ENCODE results near the gene TGM2. TPM values are rescaled to one million over a fixed set of nuclear protein-coding genes. Genes with fewer than 3 reads are reported as not detected.

The TGM2 gene
- total and polyA plus RNA-seq, 9 of the 15 experiments (the other 6 are each of a cell fraction or from before 2014, with no cell fraction given): 5.5 to 78.5 (median 37.6) TPM

DNA sequence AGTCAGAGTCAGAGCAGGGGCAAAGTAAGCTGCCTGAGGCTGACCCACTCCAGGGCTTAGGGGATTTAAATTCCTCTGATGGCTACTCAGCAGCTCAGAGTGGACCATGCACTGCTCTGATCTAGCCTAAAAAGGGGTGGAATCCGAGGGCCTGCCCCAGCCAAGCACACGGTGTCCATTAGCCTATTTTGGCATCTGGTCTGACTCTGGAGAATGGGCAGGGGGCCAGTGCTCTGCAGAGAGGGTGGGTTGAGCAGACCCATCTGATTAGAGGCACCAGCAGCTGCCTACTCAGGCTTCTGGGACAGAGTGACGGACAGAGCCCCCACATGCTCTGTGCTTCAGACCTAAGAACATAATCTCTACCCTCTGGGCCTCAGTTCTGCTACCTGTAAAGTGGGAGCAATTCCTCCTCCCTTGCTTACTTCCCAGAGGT lies 25.9 kb upstream of the TGM2 start:
- DNase-seq (ENCODE audit: extremely low read depth in 1 of 4, low spot score in 3 of 4) (no peak), ATAC-seq (no peak), FAIRE-seq (no peak)
- intact Hi-C loops (cut with micrococcal nuclease): no loop called here
- no peak overlapping the region for H3K9ac ChIP-seq (ENCODE audit: insufficient read depth in 1 of 2, low read depth in 2 of 2, low read length in 2 of 2)
- no peak for TF ChIP-seq POLR2G (IDR thresholded peaks at IDR 0.05; ENCODE audit: low read depth, low read length)
- TF ChIP-seq NFYB (IDR thresholded peaks at IDR 0.05; ENCODE audit: extremely low read depth, insufficient read length): no peak
- no peak for TF ChIP-seq HBP1 (CRISPR knock-in tag; IDR thresholded peaks at IDR 0.05)
- TF ChIP-seq STAT5B (CRISPR knock-in tag; IDR thresholded peaks at IDR 0.05): no peak
- no peak for TF ChIP-seq ZBTB1 (CRISPR knock-in tag; IDR thresholded peaks at IDR 0.05; ENCODE audit: borderline replicate concordance, low read depth)
- no peak for TF ChIP-seq OTX1 (CRISPR knock-in tag; IDR thresholded peaks at IDR 0.05)
- TF ChIP-seq CHD1 (IDR thresholded peaks at IDR 0.05; ENCODE audit: low read length): no peak
- 0 out of 4 replicates have a peak, but pooled peaks of 1 of the 2 experiments have one; percentile 26 for TF ChIP-seq KDM1A (IDR thresholded peaks at IDR 0.05)
- TF ChIP-seq BCOR (IDR thresholded peaks at IDR 0.05): peak; percentile 62; the same call in 1 of the 2 replicates
- no peak for TF ChIP-seq ILK (tag; IDR thresholded peaks at IDR 0.05; ENCODE audit: borderline replicate concordance, low read depth)
- TF ChIP-seq NFE2L1 (tag; IDR thresholded peaks at IDR 0.05; ENCODE audit: borderline replicate concordance, low read depth): no peak
- TF ChIP-seq RBM25 (IDR thresholded peaks at IDR 0.05; ENCODE audit: low read depth, low read length, severe bottlenecking): peak; percentile 48
- no peak for TF ChIP-seq ZNF277 (CRISPR knock-in tag; IDR thresholded peaks at IDR 0.05; ENCODE audit: borderline replicate concordance)
- H3K4me1 ChIP-seq (replicated peaks in 1 of 2; ENCODE audit: control insufficient read depth in 2 of 2, insufficient read depth in 2 of 2, low read length in 2 of 2): peaks cover 1 to 5% of the 10 kb centered on the region in 2 experiments; a peak in 2 of 5 replicates
- H3K4me2 ChIP-seq (ENCODE audit: insufficient read depth, low read length): no peak overlapping the region
- 14% methylated on average over 3 of the region's 3 CpGs for WGBS (ENCODE audit: insufficient coverage, low coverage, missing lambda C conversion rate)
- no peaks in the 10 kb centered on the region for H3K9me3 ChIP-seq (replicated peaks; ENCODE audit: control insufficient read depth, insufficient read depth, low read depth, low read length)
- POLR2A ChIA-PET: interaction anchor here (0.7 kb wide), 1 partner anchor 124 kb away, joined by 3 read pairs; no protein-coding TSS in a partner anchor
- no peak overlapping the region for H3K27ac ChIP-seq (ENCODE audit: extremely low read depth, low read depth, low read length)
- no peak overlapping the region for H3K4me3 ChIP-seq
- in situ Hi-C loops (cut with MboI): no loop called here
- CTCF ChIA-PET (ENCODE audit: low intra/inter-chr PET ratio): no interaction called here
- H2AFZ ChIP-seq (ENCODE audit: low read depth, low read length): no peak overlapping the region
- H4K20me1 ChIP-seq (replicated peaks; ENCODE audit: control insufficient read depth, insufficient read depth, low read length): no peaks in the 10 kb centered on the region; the same call in 1 of the 2 replicates
- H3K9me1 ChIP-seq (ENCODE audit: control insufficient read depth, insufficient read depth, low read length): no peaks in the 10 kb centered on the region
- BruUV-seq (replicated peaks): no TSS peak
- no peaks in the 10 kb centered on the region for H3K79me2 ChIP-seq (ENCODE audit: control insufficient read depth, insufficient read depth, low read length)
- no peaks in the 10 kb centered on the region for H3K36me3 ChIP-seq (ENCODE audit: control insufficient read depth, insufficient read depth, low read length)
- H3K27me3 ChIP-seq (ENCODE audit: control insufficient read depth in 2 of 2, insufficient read depth in 2 of 2, low read length in 2 of 2): peaks cover 0 to 19% of the 10 kb centered on the region in 2 experiments; a peak in 4 of 5 replicates
